HEK293T (cell line): ENCODE results near the gene DCDC2C.

Source experiments
- ARNT ChIP-seq: fragments of 450-650 bp; IDR thresholded peaks from 2 replicates; pipeline ENCODE4 v1.6.1; 2017; ENCODE audit warnings: mild to moderate bottlenecking
- BHLHE40 ChIP-seq: fragments of 450-650 bp; IDR thresholded peaks from 2 replicates; pipeline ENCODE4 v1.6.1; 2016; ENCODE audit warnings: mild to moderate bottlenecking, moderate library complexity, borderline replicate concordance
- FOXA1 ChIP-seq: fragments of 450-650 bp; IDR thresholded peaks from 2 replicates; pipeline ENCODE4 v1.6.1; 2016; ENCODE audit warnings: mild to moderate bottlenecking
- FOXK2 ChIP-seq: fragments of 450-650 bp; IDR thresholded peaks from 2 replicates; pipeline ENCODE4 v1.6.1; 2016; ENCODE audit warnings: mild to moderate bottlenecking
- FOXM1 ChIP-seq: fragments of 450-650 bp; IDR thresholded peaks from 2 replicates; pipeline ENCODE4 v1.6.1; 2017; ENCODE audit warnings: mild to moderate bottlenecking, borderline replicate concordance
- NFRKB ChIP-seq: fragments of 450-650 bp; IDR thresholded peaks from 2 replicates; pipeline ENCODE4 v1.6.1; 2016; ENCODE audit warnings: mild to moderate bottlenecking, moderate library complexity
- SP1 ChIP-seq: fragments of 450-650 bp; IDR thresholded peaks from 2 replicates; pipeline ENCODE4 v1.6.1; 2017

GRCh38 chr2:3823748-3824147 is 120.4 kb downstream of the DCDC2C start:
- no peak for TF ChIP-seq NFRKB
- no peak for TF ChIP-seq FOXM1
- no peak for TF ChIP-seq SP1
- no peak for TF ChIP-seq FOXK2
- no peak for TF ChIP-seq BHLHE40
- no peak for TF ChIP-seq ARNT
- TF ChIP-seq FOXA1 = no peak
